SW 1271 (cell line): ENCODE results near the gene SCNN1A.

Experiments used
- DNase-seq, 2 experiments: peaks; one replicate each; lab custom pipeline; 2025; lab: John Stamatoyannopoulos, UW

SCNN1A gene

GRCh38 chr12:6375269-6376078 lies at the start of gene SCNN1A:
Gene SCNN1A, minus strand, starts transcription at chr12:6375563. Its CDS starts 780 bp downstream, at chr12:6374783.
- DNase-seq, result no peak

GRCh38 chr12:6424866-6425265 lies 49.5 kb upstream of the SCNN1A start:
- no peak for DNase-seq

DNA sequence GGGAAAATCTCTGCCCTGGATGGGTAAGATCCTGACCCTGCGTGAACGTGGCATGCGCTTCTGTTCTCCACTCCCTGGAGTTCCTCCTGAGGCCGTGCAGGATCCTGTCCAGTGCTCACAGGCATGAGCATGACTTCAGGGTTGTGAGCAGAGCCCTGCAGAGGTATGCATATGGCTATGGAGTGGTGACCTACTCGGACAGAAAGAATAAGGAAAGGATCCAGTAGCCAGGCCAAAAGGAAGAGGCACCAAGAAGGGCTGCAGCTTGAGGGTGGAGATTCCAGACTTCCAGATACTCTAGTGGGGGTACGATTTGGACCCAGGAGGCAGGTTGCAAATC lies 48.6 kb upstream of the SCNN1A start:
- no peak for DNase-seq

DNA sequence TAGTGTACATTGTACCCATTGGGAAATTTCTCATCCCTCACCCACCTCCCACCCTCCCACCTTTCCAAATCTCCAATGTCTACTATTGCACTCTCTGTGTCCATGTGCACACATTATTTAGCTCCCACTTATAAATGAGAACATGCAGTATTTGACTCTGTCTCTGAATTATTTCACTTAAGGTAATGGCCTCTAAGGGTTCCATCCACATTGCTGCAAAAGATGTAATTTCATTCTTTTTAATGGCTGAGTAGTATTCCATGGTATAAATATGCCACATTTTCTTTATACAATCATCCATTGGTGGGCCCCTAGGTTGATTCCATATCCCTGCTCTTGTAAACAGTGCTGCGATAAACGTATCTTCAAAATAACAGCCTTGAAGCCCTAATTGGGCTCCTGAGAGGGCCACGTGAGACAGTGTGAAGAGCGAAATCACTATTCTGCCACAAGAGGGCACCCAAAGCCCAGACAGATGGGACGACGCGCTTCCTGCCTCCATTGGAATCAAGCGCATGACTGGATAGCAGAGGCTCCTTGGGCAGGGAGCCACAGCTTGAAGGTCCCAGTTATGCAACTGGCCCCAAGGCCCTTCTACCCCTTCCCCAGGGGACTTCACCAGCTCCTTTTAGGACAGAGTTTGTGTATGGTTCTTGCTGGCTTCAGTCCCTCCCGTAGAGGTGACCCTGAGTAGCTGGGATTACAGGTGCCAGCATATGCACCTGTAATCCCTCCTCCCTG lies 48.1 kb upstream of the SCNN1A start:
- peak; percentile 78 to 94 for DNase-seq

DNA sequence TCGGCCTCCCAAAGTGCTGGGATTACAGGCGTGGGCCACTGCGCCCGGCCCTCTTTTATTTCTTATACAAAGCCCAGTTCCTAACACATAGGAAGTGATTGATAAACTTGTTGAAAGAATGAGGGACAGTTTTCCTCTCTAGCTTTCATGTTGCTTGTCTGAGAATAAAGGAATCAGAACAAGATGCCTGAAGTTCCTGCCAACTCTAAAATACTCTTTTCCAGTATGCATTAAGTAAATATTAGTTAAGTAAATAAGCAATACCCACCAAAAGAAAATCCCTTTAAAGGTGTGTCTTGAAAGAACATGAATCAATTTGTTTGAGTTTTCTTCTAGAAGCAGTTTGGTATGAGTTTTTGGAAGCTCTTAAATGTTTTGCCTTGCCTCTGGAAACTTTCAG lies 45.0 kb upstream of the SCNN1A start:
- DNase-seq, result no peak

- DNase-seq, result no peak
These were observed 43.4 kb upstream of the SCNN1A start for GRCh38 chr12:6418796-6419195.

GRCh38 chr12:6416596-6416995 lies 41.2 kb upstream of the SCNN1A start:
- DNase-seq, result no peak

DNA sequence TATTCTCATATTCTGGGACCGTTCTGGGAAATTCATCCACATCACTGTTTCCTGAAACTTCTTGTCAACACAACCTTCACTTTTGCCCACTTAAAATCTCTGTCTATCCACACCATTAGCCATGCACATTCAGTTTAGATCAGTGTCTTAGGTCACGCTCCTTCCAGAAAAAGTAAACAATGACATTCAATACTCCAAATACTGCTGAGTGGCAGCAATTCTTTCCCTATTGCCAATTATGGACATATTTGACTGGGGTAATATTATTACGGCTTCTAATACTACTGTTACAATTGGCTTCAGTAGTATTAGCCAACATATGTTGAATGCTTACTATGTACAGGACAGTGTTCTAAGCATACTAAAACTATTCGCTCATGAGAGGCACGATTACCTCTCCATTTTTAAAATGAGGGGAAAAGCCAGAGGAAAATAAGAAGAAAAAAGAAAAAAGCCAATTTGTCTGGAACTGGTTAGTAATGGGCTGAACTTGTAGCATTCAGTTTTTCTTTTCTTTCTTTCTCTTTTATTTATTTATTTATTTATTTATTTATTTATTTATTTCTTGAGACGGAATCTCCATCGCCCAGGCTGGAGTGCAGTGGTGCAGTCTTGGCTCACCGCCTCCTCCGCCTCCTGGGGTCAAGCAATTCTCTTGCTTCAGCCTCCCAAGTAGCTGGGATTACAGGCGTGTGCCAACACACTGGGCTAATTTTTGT lies 32.0 kb upstream of the SCNN1A start:
- DNase-seq, result no peak

DNA sequence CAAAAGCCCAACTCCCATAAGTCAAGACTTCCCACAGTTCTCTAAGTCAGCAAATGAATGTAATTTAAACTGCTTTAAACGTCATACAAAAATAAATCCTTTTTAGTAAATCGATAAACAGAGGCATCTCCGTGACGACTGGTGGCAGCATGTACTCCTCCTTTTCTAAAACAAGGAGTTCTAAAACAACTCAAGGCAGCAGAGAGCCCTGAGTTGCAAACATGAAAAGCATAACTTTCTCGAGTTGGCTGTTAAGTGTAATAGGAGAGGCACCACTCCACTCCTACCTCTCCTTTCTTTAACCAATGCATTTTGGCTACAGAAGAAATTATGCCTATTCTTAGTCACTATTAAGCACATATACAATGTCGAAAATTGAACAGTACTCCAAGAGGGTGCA lies 30.6 kb upstream of the SCNN1A start:
- no peak for DNase-seq

DNA sequence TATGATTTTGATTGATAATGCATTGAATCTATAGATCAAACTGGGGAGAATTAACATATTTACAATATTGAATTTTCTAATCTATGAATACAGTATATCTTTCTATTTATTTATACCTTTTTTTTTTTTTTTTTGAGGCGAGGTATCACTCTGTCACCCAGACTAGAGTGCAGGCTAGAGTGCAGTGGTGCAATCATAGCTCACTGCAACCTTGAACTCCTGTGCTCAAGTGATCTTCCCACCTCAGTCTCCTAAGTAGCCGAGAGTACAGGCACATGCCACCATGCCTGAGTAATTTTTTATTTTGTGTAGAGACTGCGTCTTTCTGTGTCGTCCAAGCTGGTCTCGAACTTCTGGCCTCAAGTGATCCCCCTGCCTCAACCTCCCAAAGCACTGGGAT lies 29.0 kb upstream of the SCNN1A start:
- no peak for DNase-seq

- no peak for DNase-seq
These were observed 24.7 kb upstream of the SCNN1A start for GRCh38 chr12:6399884-6400644.

- no peak for DNase-seq
These were observed 20.7 kb upstream of the SCNN1A start for GRCh38 chr12:6396031-6396430.

- no peak for DNase-seq
These were observed 19.0 kb upstream of the SCNN1A start for GRCh38 chr12:6394398-6394797.

DNA sequence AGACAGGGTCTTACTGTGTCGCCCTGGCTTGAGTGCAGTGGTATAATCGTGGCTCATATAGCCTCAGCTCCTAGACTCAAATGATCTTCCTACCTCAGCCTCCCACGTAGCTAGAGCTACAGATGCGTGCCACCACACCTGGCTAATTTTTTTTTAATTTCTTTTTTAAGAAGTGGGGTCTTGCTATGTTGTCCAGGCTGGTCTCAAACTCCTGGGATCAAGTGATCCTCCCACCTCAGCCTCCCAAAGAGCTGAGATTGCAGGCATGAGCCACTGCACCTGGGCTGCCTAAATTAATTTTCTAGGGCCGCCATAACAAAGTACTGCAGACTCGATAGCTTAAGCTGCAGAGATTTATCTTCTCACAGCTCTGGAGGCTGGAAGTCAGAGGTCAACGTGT lies 17.7 kb upstream of the SCNN1A start:
- no peak for DNase-seq

GRCh38 chr12:6392504-6392903 lies 17.1 kb upstream of the SCNN1A start:
- no peak for DNase-seq

- no peak for DNase-seq
These were observed 15.7 kb upstream of the SCNN1A start for GRCh38 chr12:6391013-6391412.

DNA sequence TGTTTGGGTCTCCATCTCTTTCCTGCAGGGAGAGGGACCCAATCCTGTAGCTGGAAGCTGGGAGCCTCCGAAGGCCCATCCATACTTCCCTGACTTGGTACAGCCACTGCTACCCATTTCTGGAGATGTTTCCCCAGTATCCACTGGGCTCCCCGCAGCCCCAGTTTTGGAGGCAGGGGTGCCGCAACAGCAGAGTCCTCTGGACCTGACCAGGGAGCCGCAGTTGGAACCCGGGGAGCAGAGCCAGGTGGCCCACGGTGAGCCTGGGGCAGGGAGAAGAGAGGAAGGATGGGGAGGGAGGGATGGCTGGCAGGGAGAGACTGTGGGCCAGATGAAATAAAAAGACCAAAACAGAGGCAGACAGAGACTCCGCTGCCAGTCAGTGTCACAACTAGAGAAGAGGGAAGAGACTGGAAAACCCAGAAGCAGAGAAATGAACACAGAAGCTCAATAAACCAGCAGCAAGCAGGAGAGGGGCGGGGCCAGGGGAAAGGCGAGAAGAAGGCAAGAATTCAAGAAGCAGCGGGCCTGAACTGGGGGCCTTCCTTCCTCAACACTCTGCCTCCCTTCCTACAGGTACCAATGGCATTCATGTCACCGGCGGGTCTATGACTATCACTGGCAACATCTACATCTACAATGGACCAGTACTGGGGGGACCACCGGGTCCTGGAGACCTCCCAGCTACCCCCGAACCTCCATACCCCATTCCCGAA lies 14.9 kb upstream of the SCNN1A start:
- DNase-seq, result no peak

DNA sequence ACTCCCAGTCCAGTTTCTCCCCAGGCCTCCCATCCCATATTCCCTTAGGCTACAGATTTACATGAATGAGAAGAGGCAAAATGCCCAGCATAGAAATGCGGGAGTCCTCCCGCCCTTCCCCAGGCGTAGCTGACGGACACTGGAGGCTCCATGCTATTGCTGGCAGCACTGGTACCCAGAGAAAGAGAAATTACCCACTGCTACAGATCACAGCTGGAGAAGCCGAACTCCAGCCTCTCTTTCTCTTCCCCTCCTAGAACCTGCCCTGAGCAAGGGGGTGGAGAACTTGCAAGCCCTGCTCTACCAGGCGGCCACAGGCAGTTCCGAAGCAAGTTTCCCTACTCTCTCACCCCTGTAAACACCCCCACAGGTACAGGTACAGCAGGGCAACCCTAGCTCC lies 12.2 kb upstream of the SCNN1A start:
- no peak for DNase-seq

GRCh38 chr12:6386491-6386890 lies 11.1 kb upstream of the SCNN1A start:
- no peak for DNase-seq

GRCh38 chr12:6386038-6386437 lies 10.7 kb upstream of the SCNN1A start:
- DNase-seq, result no peak
